Fibroblast of skin of back (primary cell): ENCODE data around the gene RPUSD1.
"Not testable (repeated sequence)": the region's sequence is repeated elsewhere in the genome, so short reads cannot be mapped to it uniquely, and the experiment has no call there.

Experiments used
- DNase-seq: peaks from one replicate; pipeline ENCODE4 v3.0.0-alpha.2; 2013

RPUSD1 gene

GRCh38 chr16:782258-782657 lies 5.9 kb downstream of the RPUSD1 start:
- no peak for DNase-seq

DNA sequence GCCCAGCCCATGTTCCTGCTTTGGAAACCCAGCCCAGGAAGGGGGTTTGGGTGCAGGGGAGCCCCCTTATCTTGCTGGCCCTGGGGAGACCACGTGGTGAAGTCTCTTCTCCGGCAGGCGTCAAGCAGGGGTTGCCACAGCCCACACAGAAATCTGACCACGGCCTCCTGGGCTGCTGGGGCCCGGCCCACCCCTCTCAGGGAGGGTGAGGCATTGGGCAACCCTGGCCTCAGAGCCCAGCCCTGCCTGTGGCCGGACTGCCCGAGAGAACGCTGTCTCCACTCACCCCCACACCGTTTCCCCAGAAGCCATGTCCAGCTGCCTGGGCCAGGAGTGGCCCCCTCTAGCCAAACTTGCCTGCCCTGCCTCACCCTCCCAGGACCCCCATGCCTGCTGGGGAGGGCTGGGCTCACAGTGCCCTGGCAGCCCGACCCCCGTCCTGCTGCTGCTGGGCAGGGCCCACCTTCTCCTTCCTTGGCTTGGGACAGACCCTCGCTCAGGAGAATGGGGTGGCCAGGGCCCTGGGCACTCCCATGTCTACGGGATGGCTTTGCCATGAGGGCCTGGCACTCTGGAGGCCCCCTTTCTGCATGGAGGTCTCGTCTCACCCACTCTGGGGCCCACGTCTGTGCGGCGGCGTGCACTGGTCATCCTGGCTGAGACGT lies 6.7 kb downstream of the RPUSD1 start:
- no peak for DNase-seq

- no peak for DNase-seq
Observed at GRCh38 chr16:780296-780695, 7.9 kb downstream of the RPUSD1 start.

DNA sequence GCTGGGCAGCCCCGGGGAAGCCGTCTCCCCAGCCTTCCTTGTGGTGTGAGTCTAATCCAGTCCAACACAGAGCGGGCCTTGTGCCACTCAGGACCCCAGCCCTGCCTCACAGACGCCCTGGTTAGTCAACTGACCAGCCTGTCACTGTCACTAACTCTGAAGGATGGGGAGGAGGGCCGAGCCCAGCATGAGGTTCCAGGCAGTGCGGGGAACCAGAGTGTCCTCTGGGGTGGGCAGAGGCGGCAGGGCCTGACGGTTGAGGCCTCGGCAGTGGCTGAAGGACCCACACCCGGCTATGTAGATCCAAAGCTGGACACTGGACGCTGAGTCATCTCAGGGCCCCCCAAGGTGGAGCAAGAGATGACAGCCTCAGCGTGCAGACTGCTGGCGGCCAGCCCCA lies 8.6 kb downstream of the RPUSD1 start:
- DNase-seq = no peak

- DNase-seq = no peak
Observed at GRCh38 chr16:778909-779527, 9.2 kb downstream of the RPUSD1 start.

DNA sequence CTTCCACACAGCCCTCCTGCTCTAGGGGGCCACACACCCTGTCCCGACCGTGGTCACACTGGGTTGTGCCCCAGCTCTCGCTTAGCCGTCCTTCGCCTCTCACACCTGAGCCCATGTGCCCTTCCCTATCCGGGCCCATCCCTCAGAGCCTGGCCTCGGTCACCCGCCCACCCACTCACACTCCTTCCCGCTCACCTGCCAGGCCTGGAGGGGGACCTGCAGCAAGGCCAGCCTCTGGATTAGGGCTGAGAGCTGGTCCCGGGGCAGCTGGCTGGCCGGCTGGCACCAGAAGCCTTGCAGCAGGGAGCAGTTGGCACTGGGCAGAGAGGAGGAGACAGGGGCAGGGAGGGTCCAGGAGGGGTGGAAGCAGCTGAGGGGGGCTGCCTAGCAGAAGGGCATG lies 9.7 kb downstream of the RPUSD1 start:
- DNase-seq = no peak

DNA sequence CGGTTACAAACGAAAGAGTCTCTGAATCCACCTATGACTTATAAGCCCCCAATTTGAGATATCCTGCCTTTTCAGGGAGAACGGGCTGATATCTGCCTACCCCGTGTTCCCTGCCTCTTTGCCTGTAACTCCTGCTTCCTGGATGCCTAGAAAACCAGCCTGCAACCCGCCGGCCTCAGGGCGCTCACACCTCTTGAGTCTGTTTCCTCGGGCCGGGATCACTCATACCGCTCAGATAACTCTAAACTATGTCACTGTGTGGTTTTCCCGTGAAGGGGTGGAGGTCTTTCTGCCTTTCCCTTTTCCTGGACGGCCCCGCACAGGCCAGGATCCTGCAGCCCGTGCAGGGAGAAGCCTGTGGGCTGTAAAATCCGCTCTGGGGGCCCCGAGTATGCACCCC lies 10.4 kb downstream of the RPUSD1 start:
- peak; percentile 19 for DNase-seq

- no peak for DNase-seq
Observed at GRCh38 chr16:776824-777223, 11.4 kb downstream of the RPUSD1 start.

DNA sequence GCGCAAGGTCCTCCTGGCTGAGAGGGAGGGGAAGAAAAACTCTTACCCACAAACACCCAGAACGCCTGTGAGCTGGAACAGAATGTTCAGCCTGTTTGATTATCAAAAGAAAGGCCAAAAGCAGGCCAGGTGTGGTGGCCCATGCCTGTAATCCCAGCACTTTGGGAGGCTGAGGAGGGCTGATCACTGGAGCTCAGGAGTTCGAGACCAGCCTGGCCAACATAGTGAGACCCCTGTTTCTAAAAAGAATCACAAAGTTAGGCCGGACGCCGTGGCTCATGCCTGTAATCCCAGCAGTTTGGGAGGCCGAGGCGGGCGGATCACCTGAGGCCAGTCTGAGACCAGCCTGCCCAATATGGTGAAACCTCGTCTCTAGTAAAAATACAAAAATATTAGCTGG lies 11.9 kb downstream of the RPUSD1 start:
- DNase-seq = not testable (repeated sequence)

DNA sequence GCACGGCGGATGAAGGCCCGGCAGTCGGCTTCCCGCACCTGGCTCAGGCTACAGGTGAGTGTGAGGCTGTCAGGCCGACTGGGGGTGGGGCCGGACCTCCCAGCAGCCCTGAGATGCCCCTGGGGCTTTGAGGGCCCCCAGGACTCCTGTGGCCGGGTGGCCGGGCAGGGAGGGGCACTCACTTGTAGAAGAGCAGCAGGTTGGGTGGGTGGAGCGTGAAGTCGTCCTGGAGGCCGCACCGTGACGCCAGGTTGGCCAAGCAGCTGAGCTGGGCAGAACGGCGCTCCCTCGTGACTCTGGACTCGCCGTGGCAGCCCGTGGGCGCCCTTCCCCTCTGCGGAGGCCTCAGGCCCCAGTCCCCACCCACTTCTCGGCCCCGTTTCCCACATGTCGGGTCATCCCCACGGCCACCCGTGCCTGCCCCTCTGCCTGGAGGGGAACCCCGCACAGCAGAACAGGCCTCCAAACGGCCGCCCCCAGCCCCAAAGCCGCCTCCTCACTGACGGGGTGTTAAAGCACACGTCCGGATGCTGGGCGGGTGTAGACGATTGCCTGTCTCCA lies 12.9 kb downstream of the RPUSD1 start:
- no peak for DNase-seq

- DNase-seq = no peak
Observed at GRCh38 chr16:774086-775001, 13.8 kb downstream of the RPUSD1 start.

GRCh38 chr16:772959-773358 lies 15.2 kb downstream of the RPUSD1 start:
- no peak for DNase-seq

GRCh38 chr16:770411-770810 lies 17.8 kb downstream of the RPUSD1 start:
- no peak for DNase-seq

GRCh38 chr16:769934-770333 lies 18.2 kb downstream of the RPUSD1 start:
- no peak for DNase-seq

- DNase-seq = no peak
Observed at GRCh38 chr16:769184-769784, 18.9 kb downstream of the RPUSD1 start.

DNA sequence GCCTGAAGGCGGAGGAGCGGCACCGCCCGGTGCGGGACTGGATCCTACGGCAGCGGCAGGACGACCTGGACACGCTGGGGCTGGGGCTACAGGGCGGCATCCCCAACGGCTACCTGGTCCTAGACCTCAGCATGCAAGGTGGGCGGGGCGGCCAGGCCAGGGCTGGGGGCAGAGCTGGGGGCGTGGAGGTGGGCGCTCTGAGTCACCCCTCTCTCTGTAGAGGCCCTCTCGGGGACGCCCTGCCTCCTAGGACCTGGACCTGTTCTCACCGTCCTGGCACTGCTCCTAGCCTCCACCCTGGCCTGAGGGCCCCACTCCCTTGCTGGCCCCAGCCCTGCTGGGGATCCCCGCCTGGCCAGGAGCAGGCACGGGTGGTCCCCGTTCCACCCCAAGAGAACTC lies 19.8 kb downstream of the RPUSD1 start:
- DNase-seq = no peak

DNA sequence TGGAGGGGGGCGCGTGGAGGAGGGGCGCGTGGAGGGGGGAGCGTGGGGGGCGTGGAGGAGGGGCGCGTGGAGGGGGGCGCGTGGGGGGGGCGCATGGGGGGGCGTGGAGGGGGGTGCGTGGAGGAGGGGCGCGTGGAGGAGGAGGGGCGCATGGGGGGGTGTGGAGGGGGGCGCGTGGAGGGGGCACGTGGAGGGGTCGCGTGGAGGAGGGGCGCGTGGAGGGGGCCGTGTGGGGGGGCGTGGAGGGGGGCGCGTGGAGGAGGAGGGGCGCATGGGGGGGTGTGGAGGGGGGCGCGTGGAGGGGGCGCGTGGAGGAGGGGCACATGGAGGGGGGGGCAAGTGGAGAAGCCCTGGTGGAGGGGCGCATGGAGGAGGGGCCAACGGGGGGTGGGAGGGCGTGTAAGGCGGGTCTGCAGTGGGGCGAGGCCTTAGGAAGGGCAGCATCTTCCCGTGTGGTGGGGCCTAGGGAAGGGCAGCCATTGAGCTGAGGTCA lies 20.4 kb downstream of the RPUSD1 start:
- no peak for DNase-seq

DNA sequence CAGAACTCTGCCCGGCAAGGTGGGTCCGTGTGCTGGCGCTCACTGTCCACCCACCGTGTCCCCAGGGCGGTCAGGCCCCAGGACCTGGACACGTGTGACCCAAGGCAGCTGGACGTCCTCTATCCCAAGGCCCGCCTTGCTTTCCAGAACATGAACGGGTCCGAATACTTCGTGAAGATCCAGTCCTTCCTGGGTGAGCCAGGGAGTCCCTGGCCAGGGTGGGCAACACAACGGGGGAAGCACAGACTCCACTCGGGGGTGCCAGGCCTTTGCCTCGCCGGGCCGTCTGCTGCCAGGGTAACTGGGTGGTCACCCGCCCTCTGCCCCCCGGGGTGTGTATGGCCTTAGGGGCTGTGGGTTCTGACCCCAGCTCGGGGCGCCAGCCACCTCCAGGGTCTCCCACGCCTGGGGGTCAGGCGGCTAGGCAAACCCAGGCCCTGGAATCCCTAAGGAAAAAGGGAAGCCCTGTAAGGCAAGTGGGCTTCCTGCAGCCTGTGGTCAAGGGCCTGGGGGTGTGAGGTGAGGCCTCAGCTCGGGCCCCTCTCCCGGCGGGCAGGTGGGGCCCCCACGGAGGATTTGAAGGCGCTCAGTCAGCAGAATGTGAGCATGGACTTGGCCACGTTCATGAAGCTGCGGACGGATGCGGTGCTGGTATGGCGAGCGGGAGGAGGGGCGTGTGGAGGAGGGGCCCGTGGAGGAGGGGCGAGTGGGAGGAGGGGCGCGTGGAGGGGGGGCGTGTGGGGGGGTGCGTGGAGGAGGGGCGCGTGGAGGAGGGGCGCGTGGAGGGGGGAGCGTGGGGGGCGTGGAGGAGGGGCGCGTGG lies 21.2 kb downstream of the RPUSD1 start:
- DNase-seq = no peak

GRCh38 chr16:766008-766819 lies 22.0 kb downstream of the RPUSD1 start:
- DNase-seq = no peak

DNA sequence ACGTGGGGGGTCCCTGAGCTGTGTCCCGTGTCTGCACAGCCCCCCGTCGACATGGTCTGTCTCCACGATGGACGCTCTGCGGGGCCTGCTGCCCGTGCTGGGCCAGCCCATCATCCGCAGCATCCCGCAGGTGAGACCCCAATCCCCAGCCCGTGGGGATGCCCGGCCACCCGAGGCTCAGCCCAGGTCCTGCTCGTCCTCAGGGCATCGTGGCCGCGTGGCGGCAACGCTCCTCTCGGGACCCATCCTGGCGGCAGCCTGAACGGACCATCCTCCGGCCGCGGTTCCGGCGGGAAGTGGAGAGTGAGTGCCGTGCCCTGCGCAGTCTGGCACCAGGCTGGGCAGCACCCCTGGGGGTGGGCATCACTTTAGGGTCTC lies 22.7 kb downstream of the RPUSD1 start:
- DNase-seq = no peak
